Naive thymus-derived CD4-positive, alpha-beta T cell (primary cell): ENCODE data around the gene PPM1D. TPM values are rescaled to one million over a fixed set of nuclear protein-coding genes. Genes with fewer than 3 reads are reported as not detected.

ENCODE experiments used
- ATAC-seq: fragments of 150-1000 bp; cut with Tn5 transposase; 2 replicates; pipeline ENCODE4 v1.10.0; 2021; ENCODE audit warnings: mild to moderate bottlenecking, moderate library complexity
- CTCF ChIA-PET: fragments of 350-600 bp; sonication (Branson Sonifier 250); formaldehyde crosslinking; loops from one replicate; lab custom pipeline; 2021; ENCODE audit warnings: antibody characterized with exemption; lab: Charles Lee
- POLR2A ChIA-PET: fragments of 350-600 bp; sonication (Branson Sonifier 250); formaldehyde crosslinking; loops from one replicate; lab custom pipeline; 2021; ENCODE audit warnings: antibody characterized with exemption, inconsistent platforms; lab: Charles Lee
- DNase-seq, 9 donors: peaks; one replicate each; pipeline versions ENCODE4 v3.0.0 to v3.0.0-alpha.2; 2020 to 2022; ENCODE audit warnings: mixed read lengths in 1 of 9
- H3K27ac ChIP-seq: one replicate; pipeline ENCODE4 v1.7.0; 2013; ENCODE audit warnings: mild to moderate bottlenecking, low read depth, low read length, moderate library complexity
- H3K27me3 ChIP-seq, 2 donors: one replicate each; pipeline ENCODE4 v1.7.0; 2013; ENCODE audit warnings: low read length in 2 of 2, mild to moderate bottlenecking in 2 of 2, moderate library complexity in 2 of 2; ENCODE audit not compliant: control insufficient read depth in 2 of 2, insufficient read depth in 2 of 2
- H3K36me3 ChIP-seq, 3 experiments: 1 replicate in 2 of 3; 2 replicates in 1 of 3; pipeline ENCODE4 v1.7.0; 2013; ENCODE audit warnings: low read length in 3 of 3, mild to moderate bottlenecking in 3 of 3, moderate library complexity in 1 of 3; ENCODE audit not compliant: insufficient read depth in 3 of 3, control insufficient read depth in 2 of 3
- H3K4me1 ChIP-seq, 2 donors: one replicate each; pipeline ENCODE4 v1.7.0; 2013; ENCODE audit warnings: low read length in 2 of 2, mild to moderate bottlenecking in 2 of 2, moderate library complexity in 1 of 2; ENCODE audit not compliant: control insufficient read depth in 2 of 2, insufficient read depth in 2 of 2
- H3K4me3 ChIP-seq: 2 replicates; pipeline ENCODE4 v1.7.0; 2013; ENCODE audit warnings: mild to moderate bottlenecking, low read length
- H3K9me3 ChIP-seq, 3 experiments: 1 replicate in 2 of 3; 2 replicates in 1 of 3; pipeline ENCODE4 v1.7.0; 2013; ENCODE audit warnings: low read length in 3 of 3; ENCODE audit not compliant: control insufficient read depth in 2 of 3
- H3K27ac Mint-ChIP-seq, 9 donors: one replicate each; pipeline ENCODE4 v1.8.0; 2020 to 2022; ENCODE audit warnings: mixed read lengths in 9 of 9, mild to moderate bottlenecking in 8 of 9, moderate library complexity in 5 of 9, inconsistent platforms in 2 of 9
- H3K27me3 Mint-ChIP-seq, 5 donors: one replicate each; pipeline ENCODE4 v1.8.0; 2021 to 2022; ENCODE audit warnings: mixed read lengths in 5 of 5, mild to moderate bottlenecking in 1 of 5
- H3K36me3 Mint-ChIP-seq, 5 donors: one replicate each; pipeline ENCODE4 v1.8.0; 2020 to 2022; ENCODE audit warnings: mixed read lengths in 5 of 5, mild to moderate bottlenecking in 3 of 5, inconsistent platforms in 1 of 5
- H3K4me1 Mint-ChIP-seq, 7 donors: one replicate each; pipeline ENCODE4 v1.8.0; 2020 to 2022; ENCODE audit warnings: mixed read lengths in 7 of 7, mild to moderate bottlenecking in 3 of 7, inconsistent platforms in 1 of 7
- H3K4me3 Mint-ChIP-seq, 10 donors: one replicate each; pipeline ENCODE4 v1.8.0; 2020 to 2022; ENCODE audit warnings: mild to moderate bottlenecking in 10 of 10, mixed read lengths in 10 of 10, moderate library complexity in 6 of 10, inconsistent platforms in 2 of 10
- H3K9me3 Mint-ChIP-seq, 11 donors: one replicate each; pipeline ENCODE4 v1.8.0; 2020 to 2022; ENCODE audit warnings: mixed read lengths in 11 of 11, mild to moderate bottlenecking in 4 of 11, inconsistent platforms in 1 of 11, moderate library complexity in 1 of 11
- intact Hi-C, 2 donors: fragments of 100-400 bp; cut with micrococcal nuclease; formaldehyde crosslinking; loops; one replicate each; pipeline ENCODE4 v1.15.1; 2023
- polyA plus RNA-seq, 2 donors: library from polyadenylated mRNA; unstranded; fragments of 300-500 nt; fragmentation: Illumina TruSeq; gene quantifications; one replicate each; pipeline ENCODE4 v1.2.3, GENCODE V29; 2021
- total RNA-seq, 6 experiments: library from RNA in 5 of 6; stranded (reverse) in 5 of 6; gene quantifications; 1 replicate in 5 of 6; 2 replicates in 1 of 6; pipeline ENCODE4 v1.2.3 and lab custom pipeline; 2021 to 2026

PPM1D gene
- total and polyA plus RNA-seq, 7 experiments from 2014 or later = 8.6 to 18.8 (median 15.9) TPM

GRCh38 chr17:60618854-60619526, 19.0 kb downstream of the PPM1D start:
- Histone ChIP-seq H3K27ac (no peak overlapping the region), H3K9me3 (no peaks in the 10 kb centered on the region), H3K4me3 (no peak overlapping the region), H3K4me1 (no peaks in the 10 kb centered on the region), H3K27me3 (no peaks in the 10 kb centered on the region), H3K36me3 (no peaks in the 10 kb centered on the region)
- H3K27ac Mint-ChIP-seq = peak overlapping the region in 3 of 9 donors; percentile 2 to 28 (median 13)
- H3K4me3 Mint-ChIP-seq = no peak overlapping the region
- intact Hi-C loops = no loop called here
- peaks cover 7 to 39% (median 34%) of the 10 kb centered on the region in 7 donors for H3K4me1 Mint-ChIP-seq
- CTCF ChIA-PET = no interaction called here
- H3K27me3 Mint-ChIP-seq = no peaks in the 10 kb centered on the region
- DNase-seq (no peak), ATAC-seq (no peak)
- POLR2A ChIA-PET = no interaction called here
- peaks cover 0 to 1% (median 0%) of the 10 kb centered on the region in 11 donors for H3K9me3 Mint-ChIP-seq
- peaks cover 0 to 18% (median 5%) of the 10 kb centered on the region in 5 donors for H3K36me3 Mint-ChIP-seq

- Histone ChIP-seq H3K27me3 (no peaks in the 10 kb centered on the region), H3K4me3 (no peak overlapping the region), H3K4me1 (no peaks in the 10 kb centered on the region), H3K9me3 (no peaks in the 10 kb centered on the region), H3K27ac (no peak overlapping the region), H3K36me3 (no peaks in the 10 kb centered on the region)
- intact Hi-C loops = no loop called here
- DNase-seq (no peak), ATAC-seq (no peak)
- H3K27ac Mint-ChIP-seq = no peak overlapping the region
- ChIA-PET CTCF (interaction anchor here (1.6 kb wide), 1 partner anchor 16 kb away, joined by 4 read pairs; no protein-coding TSS in a partner anchor), POLR2A (no interaction called here)
- peaks cover 0 to 1% (median 0%) of the 10 kb centered on the region in 11 donors for H3K9me3 Mint-ChIP-seq
- H3K36me3 Mint-ChIP-seq = peaks cover 0 to 7% (median 3%) of the 10 kb centered on the region in 5 donors
- no peak overlapping the region for H3K4me3 Mint-ChIP-seq
- no peaks in the 10 kb centered on the region for H3K27me3 Mint-ChIP-seq
- peaks cover 4 to 28% (median 22%) of the 10 kb centered on the region in 7 donors for H3K4me1 Mint-ChIP-seq
Measured at GRCh38 chr17:60622961-60623360, 23.0 kb downstream of the PPM1D start.

GRCh38 chr17:60623415-60623814, 23.4 kb downstream of the PPM1D start:
- ATAC-seq (no peak), DNase-seq (no peak)
- H3K4me1 ChIP-seq = no peaks in the 10 kb centered on the region
- no peak overlapping the region for H3K27ac ChIP-seq
- Mint-ChIP-seq H3K27ac (peak overlapping the region in 2 of 9 donors; percentile 36 to 69), H3K36me3 (peaks cover 0 to 9% (median 6%) of the 10 kb centered on the region in 5 donors), H3K27me3 (no peaks in the 10 kb centered on the region), H3K4me3 (no peak overlapping the region), H3K4me1 (peaks cover 3 to 24% (median 22%) of the 10 kb centered on the region in 7 donors), H3K9me3 (peaks cover 0 to 1% (median 0%) of the 10 kb centered on the region in 11 donors)
- POLR2A ChIA-PET = no interaction called here
- H3K27me3 ChIP-seq = no peaks in the 10 kb centered on the region
- intact Hi-C loops = no loop called here
- H3K9me3 ChIP-seq = no peaks in the 10 kb centered on the region
- no peak overlapping the region for H3K4me3 ChIP-seq
- H3K36me3 ChIP-seq = no peaks in the 10 kb centered on the region
- CTCF ChIA-PET = interaction anchor here (1.6 kb wide), 1 partner anchor 15 kb away, joined by 4 read pairs; no protein-coding TSS in a partner anchor

GRCh38 chr17:60627124-60627523, 27.1 kb downstream of the PPM1D start:
- peaks cover 8 to 25% (median 20%) of the 10 kb centered on the region in 7 donors for H3K4me1 Mint-ChIP-seq
- CTCF ChIA-PET = interaction anchor here (0.7 to 1.1 kb wide), 2 partner anchors 12 to 52 kb away, joined by 3 read pairs; no protein-coding TSS in a partner anchor
- H3K4me1 ChIP-seq = no peaks in the 10 kb centered on the region
- H3K36me3 ChIP-seq = peaks cover 0 to 5% (median 0%) of the 10 kb centered on the region in 3 experiments
- DNase-seq (no peak), ATAC-seq (no peak)
- intact Hi-C loops = no loop called here
- POLR2A ChIA-PET = interaction anchor here (0.9 kb wide), 1 partner anchor 28 kb away, joined by 3 read pairs; no protein-coding TSS in a partner anchor
- no peaks in the 10 kb centered on the region for H3K27me3 ChIP-seq
- H3K27me3 Mint-ChIP-seq = no peaks in the 10 kb centered on the region
- no peak overlapping the region for H3K27ac ChIP-seq
- no peaks in the 10 kb centered on the region for H3K9me3 Mint-ChIP-seq
- peak overlapping the region in 2 of 9 donors; percentile 26 to 46 for H3K27ac Mint-ChIP-seq
- no peak overlapping the region for H3K4me3 Mint-ChIP-seq
- no peaks in the 10 kb centered on the region for H3K9me3 ChIP-seq
- H3K36me3 Mint-ChIP-seq = peaks cover 0 to 9% (median 7%) of the 10 kb centered on the region in 5 donors
- no peak overlapping the region for H3K4me3 ChIP-seq

GRCh38 chr17:60628252-60628889, 28.4 kb downstream of the PPM1D start:
- CTCF ChIA-PET = no interaction called here
- Histone ChIP-seq H3K4me1 (no peaks in the 10 kb centered on the region), H3K27me3 (no peaks in the 10 kb centered on the region), H3K4me3 (no peak overlapping the region), H3K36me3 (peaks cover 0 to 8% (median 0%) of the 10 kb centered on the region in 3 experiments), H3K27ac (no peak overlapping the region), H3K9me3 (no peaks in the 10 kb centered on the region)
- H3K4me1 Mint-ChIP-seq = peaks cover 7 to 22% (median 17%) of the 10 kb centered on the region in 7 donors
- H3K27me3 Mint-ChIP-seq = no peaks in the 10 kb centered on the region
- no peak overlapping the region for H3K4me3 Mint-ChIP-seq
- intact Hi-C loops = no loop called here
- H3K9me3 Mint-ChIP-seq = no peaks in the 10 kb centered on the region
- H3K27ac Mint-ChIP-seq = no peak overlapping the region
- POLR2A ChIA-PET = no interaction called here
- DNase-seq (no peak), ATAC-seq (no peak)
- peaks cover 0 to 8% (median 5%) of the 10 kb centered on the region in 5 donors for H3K36me3 Mint-ChIP-seq

- H3K36me3 ChIP-seq = peaks cover 0 to 13% (median 0%) of the 10 kb centered on the region in 3 experiments
- Mint-ChIP-seq H3K4me1 (peaks cover 7 to 22% (median 17%) of the 10 kb centered on the region in 7 donors), H3K9me3 (no peaks in the 10 kb centered on the region), H3K36me3 (peaks cover 0 to 8% (median 5%) of the 10 kb centered on the region in 5 donors), H3K27me3 (no peaks in the 10 kb centered on the region), H3K27ac (peak overlapping the region in 1 of 9 donors; percentile 42), H3K4me3 (no peak overlapping the region)
- no peaks in the 10 kb centered on the region for H3K27me3 ChIP-seq
- DNase-seq (no peak), ATAC-seq (no peak)
- POLR2A ChIA-PET = no interaction called here
- no peak overlapping the region for H3K27ac ChIP-seq
- no peaks in the 10 kb centered on the region for H3K4me1 ChIP-seq
- no peak overlapping the region for H3K4me3 ChIP-seq
- CTCF ChIA-PET = no interaction called here
- intact Hi-C loops = no loop called here
- no peaks in the 10 kb centered on the region for H3K9me3 ChIP-seq
Measured at GRCh38 chr17:60629120-60629519, 29.1 kb downstream of the PPM1D start.
